Peyer's patch (tissue), 4 donors: ENCODE measurements around the gene SUPT4H1. TPM values are rescaled to one million over a fixed set of nuclear protein-coding genes. Genes with fewer than 3 reads are reported as not detected.

Experiments used
- DNase-seq, 3 donors: peaks; one replicate each; pipeline ENCODE4 v3.0.0-alpha.2; 2017 to 2019
- H3K27ac ChIP-seq, 4 donors: fragments of 200-600 bp; sonication (generic); one replicate each; pipeline ENCODE4 v1.5.1; 2016 to 2019
- H3K27me3 ChIP-seq, 2 donors: fragments of 200-600 bp; sonication (generic); one replicate each; pipeline ENCODE4 v1.5.1; 2019
- H3K36me3 ChIP-seq, 3 donors: fragments of 200-600 bp; sonication (generic); one replicate each; pipeline ENCODE4 v1.5.1; 2016 to 2019
- H3K4me1 ChIP-seq, 4 donors: fragments of 200-600 bp; sonication (generic); one replicate each; pipeline ENCODE4 v1.5.1; 2016 to 2019
- H3K4me3 ChIP-seq, 4 donors: fragments of 200-600 bp; sonication (generic); 1 replicate in 3 of 4; 2 replicates in 1 of 4; pipeline ENCODE4 v1.5.1; 2016 to 2019; ENCODE audit warnings: mild to moderate bottlenecking in 1 of 4
- H3K9me3 ChIP-seq, 4 donors: fragments of 200-600 bp; sonication (generic); one replicate each; pipeline ENCODE4 v1.5.1; 2016 to 2019; ENCODE audit warnings: mild to moderate bottlenecking in 1 of 4
- CTCF ChIP-seq, 6 experiments: fragments of 450-650 bp in 4 of 6; fragments of 200-600 bp in 2 of 6; sonication (generic) in 1 of 6; IDR thresholded peaks; one replicate each; pipeline ENCODE4 v1.5.1; 2017 to 2019; ENCODE audit warnings: antibody characterized with exemption in 6 of 6, mild to moderate bottlenecking in 3 of 6, moderate library complexity in 1 of 6
- POLR2A ChIP-seq, 2 donors: fragments of 450-650 bp; IDR thresholded peaks; one replicate each; pipeline ENCODE4 v1.5.1; 2017; ENCODE audit warnings: antibody characterized with exemption in 2 of 2, mild to moderate bottlenecking in 2 of 2, moderate library complexity in 2 of 2
- total RNA-seq, 4 donors: library from RNA; depleted of rRNA; stranded (reverse); fragments of >200 nt; gene quantifications; one replicate each; pipeline ENCODE4 v1.1.0, GENCODE V29; 2016

The SUPT4H1 gene
- total RNA-seq, 4 donors from 2014 or later: 31.9 to 56.1 (median 47.9) TPM

- Histone ChIP-seq H3K36me3 (no peaks in the 10 kb centered on the region), H3K27me3 (no peaks in the 10 kb centered on the region), H3K4me1 (no peaks in the 10 kb centered on the region), H3K9me3 (no peaks in the 10 kb centered on the region), H3K4me3 (no peak overlapping the region), H3K27ac (no peak overlapping the region)
- no peak for TF ChIP-seq POLR2A (IDR thresholded peaks at IDR 0.05)
- TF ChIP-seq CTCF (IDR thresholded peaks at IDR 0.05): no peak
- DNase-seq: peak in 1 of 3 donors; percentile 7
Measured at GRCh38 chr17:58305626-58306025, 46.4 kb downstream of the SUPT4H1 start.

GRCh38 chr17:58304750-58305486, 47.1 kb downstream of the SUPT4H1 start:
- no peaks in the 10 kb centered on the region for H3K9me3 ChIP-seq
- H3K4me1 ChIP-seq: no peaks in the 10 kb centered on the region
- no peaks in the 10 kb centered on the region for H3K27me3 ChIP-seq
- TF ChIP-seq POLR2A (IDR thresholded peaks at IDR 0.05) (no peak), CTCF (IDR thresholded peaks at IDR 0.05) (no peak)
- H3K27ac ChIP-seq: no peak overlapping the region
- DNase-seq: peak in 2 of 3 donors; percentile 11 to 40
- no peak overlapping the region for H3K4me3 ChIP-seq
- H3K36me3 ChIP-seq: no peaks in the 10 kb centered on the region

GRCh38 chr17:58303971-58304749, 47.8 kb downstream of the SUPT4H1 start:
- TF ChIP-seq POLR2A (IDR thresholded peaks at IDR 0.05): no peak
- TF ChIP-seq CTCF (IDR thresholded peaks at IDR 0.05): peak; percentile 23 to 71 (median 57)
- Histone ChIP-seq H3K36me3 (no peaks in the 10 kb centered on the region), H3K27me3 (no peaks in the 10 kb centered on the region), H3K27ac (no peak overlapping the region), H3K4me3 (no peak overlapping the region), H3K4me1 (no peaks in the 10 kb centered on the region), H3K9me3 (no peaks in the 10 kb centered on the region)
- DNase-seq: peak; percentile 28 to 68 (median 54)

- Histone ChIP-seq H3K27ac (no peak overlapping the region), H3K4me1 (no peaks in the 10 kb centered on the region), H3K9me3 (no peaks in the 10 kb centered on the region), H3K36me3 (no peaks in the 10 kb centered on the region), H3K27me3 (no peaks in the 10 kb centered on the region), H3K4me3 (no peak overlapping the region)
- peak in 1 of 3 donors; percentile 5 for DNase-seq
- no peak for TF ChIP-seq POLR2A (IDR thresholded peaks at IDR 0.05)
- TF ChIP-seq CTCF (IDR thresholded peaks at IDR 0.05): no peak
Measured at GRCh38 chr17:58302919-58303585, 48.9 kb downstream of the SUPT4H1 start.

- H3K27me3 ChIP-seq: no peaks in the 10 kb centered on the region
- no peak overlapping the region for H3K4me3 ChIP-seq
- no peaks in the 10 kb centered on the region for H3K9me3 ChIP-seq
- DNase-seq: no peak
- no peaks in the 10 kb centered on the region for H3K4me1 ChIP-seq
- no peak for TF ChIP-seq CTCF (IDR thresholded peaks at IDR 0.05)
- TF ChIP-seq POLR2A (IDR thresholded peaks at IDR 0.05): no peak
- H3K36me3 ChIP-seq: no peaks in the 10 kb centered on the region
- no peak overlapping the region for H3K27ac ChIP-seq
Measured at GRCh38 chr17:58302171-58302918, 49.7 kb downstream of the SUPT4H1 start.
